Stimulated activated CD4-positive, alpha-beta T cell treated with anti-CD3 and anti-CD28 coated beads, Interleukin-1b, Interleukin-23, amount 100 ng/mL, for 4 hours (primary cell): ENCODE data around the gene DTNA.

Source experiments
- DNase-seq, 2 donors: peaks; one replicate each; pipeline ENCODE4 v3.0.0-alpha.2; 2020; ENCODE audit warnings: low read depth in 2 of 2

The DTNA gene

GRCh38 chr18:34858188-34858587, 148.1 kb downstream of the DTNA start:
- no peak for DNase-seq

- DNase-seq, result no peak
Observed at GRCh38 chr18:34859496-34859895, 149.4 kb downstream of the DTNA start.

DNA sequence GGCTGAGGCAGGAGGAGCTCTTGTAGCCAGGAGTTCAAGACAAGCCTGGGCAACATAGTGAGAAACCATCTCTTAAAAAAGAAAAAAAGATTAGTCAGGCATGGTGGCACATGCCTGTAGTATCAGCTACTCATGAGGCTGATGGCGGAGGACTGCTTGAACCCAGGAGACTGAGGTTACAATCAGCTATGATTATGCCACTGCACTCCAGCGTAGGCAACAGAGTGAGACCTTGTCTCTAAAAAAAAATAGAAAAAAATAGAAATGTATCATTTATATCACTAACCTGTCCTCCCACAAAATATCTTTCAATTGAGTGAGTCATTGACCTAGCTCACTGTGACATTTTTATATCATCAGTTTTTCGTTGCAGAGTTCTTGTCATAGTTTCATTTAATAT, 152.5 kb downstream of the DTNA start:
- no peak for DNase-seq

GRCh38 chr18:34863702-34864101, 153.6 kb downstream of the DTNA start:
- DNase-seq, result no peak

DNA sequence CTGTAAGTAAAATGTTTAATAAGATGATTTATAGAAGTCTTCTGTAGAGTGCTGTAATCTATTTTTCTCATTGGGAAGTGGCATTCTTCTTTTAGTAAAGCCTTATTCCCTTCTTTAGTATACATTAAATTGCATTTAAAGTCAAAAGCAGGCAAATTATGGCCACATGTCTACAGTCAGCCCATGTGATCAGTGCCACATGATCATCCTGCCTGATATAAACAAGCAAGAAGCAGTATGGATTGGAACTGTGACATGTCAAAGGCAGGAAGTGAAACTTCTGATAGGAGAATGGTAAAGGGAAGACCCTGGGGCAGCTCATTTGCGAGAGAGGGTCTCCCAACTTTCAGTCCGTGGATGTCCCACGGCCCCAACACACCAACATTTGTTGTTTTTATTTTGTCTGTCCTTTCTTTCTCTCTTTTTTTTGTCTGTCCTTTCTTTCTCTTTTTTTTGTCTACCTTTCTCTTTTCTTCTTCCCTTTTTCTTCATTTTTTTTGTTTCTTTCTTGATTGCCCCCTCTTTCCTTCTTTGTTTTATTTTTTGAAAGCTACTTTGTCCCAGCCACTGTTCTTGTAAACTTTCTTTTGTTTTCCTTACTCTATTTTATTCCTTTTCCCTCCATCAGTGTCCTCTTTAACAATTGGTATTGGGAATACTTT, 154.9 kb downstream of the DTNA start:
- no peak for DNase-seq

DNA sequence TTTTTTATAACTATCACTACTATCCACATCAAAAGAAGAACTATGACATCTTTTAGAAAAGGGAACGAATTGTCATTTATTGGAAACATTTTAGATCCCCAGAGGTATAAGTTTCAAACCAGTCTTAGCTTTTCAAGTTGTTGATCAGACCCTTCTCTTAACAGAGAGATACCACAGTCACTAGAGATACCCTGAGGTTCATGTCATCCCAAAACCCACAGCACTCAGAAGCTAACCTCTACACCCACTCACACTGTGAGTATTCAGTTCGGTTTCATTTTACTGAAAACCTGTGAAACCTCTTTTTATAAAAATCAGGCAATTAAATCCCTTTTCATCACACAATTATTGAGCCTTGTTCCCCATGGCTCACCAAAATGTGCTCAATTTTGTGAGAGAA, 156.2 kb downstream of the DTNA start:
- DNase-seq, result no peak

- no peak for DNase-seq
Observed at GRCh38 chr18:34866739-34867138, 156.6 kb downstream of the DTNA start.

GRCh38 chr18:34867520-34867919, 157.4 kb downstream of the DTNA start:
- no peak for DNase-seq

GRCh38 chr18:34870555-34871310, 160.6 kb downstream of the DTNA start:
- DNase-seq, result no peak

- DNase-seq, result no peak
Observed at GRCh38 chr18:34871435-34871834, 161.3 kb downstream of the DTNA start.

DNA sequence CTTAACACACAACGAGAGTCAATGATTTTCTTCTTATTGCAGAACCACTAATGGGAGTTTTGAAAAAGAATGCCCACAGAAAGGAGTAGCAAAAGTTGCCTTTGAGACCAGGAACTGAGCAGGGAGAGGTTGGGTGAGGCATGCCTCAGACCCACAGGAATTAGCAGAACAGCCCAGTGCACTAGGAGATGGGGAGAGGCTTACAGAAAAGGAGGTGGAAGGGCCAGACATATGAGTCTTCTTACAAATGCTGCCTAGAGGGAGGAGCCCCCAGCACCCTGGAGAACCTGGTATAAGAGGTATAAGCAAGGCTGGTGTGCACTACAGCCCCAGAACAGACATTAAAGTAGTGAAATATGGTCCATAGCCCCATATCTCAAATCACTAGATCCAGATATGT, 162.0 kb downstream of the DTNA start:
- no peak for DNase-seq

GRCh38 chr18:34873986-34874580, 164.0 kb downstream of the DTNA start:
- DNase-seq, result no peak

GRCh38 chr18:34875150-34875549, 165.1 kb downstream of the DTNA start:
- no peak for DNase-seq

DNA sequence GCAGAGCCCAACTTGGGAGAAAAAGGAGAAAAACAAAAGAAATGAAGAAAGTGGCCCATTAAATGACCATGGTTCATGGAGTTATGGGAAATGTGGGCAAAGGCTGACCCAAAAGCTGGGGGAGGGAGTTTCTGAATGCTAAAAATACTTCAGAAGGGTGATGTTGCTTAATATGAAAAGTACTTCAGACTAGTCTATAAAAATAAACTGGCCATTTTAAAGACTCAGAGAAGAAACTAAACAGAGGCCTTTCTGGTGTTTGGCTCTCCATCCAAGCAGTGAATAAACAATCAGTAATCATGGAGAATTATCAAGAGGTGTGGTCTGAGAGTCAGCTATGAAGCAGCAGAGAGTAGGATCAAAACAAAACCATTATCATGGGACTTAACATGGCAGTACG, 170.3 kb downstream of the DTNA start:
- no peak for DNase-seq

DNA sequence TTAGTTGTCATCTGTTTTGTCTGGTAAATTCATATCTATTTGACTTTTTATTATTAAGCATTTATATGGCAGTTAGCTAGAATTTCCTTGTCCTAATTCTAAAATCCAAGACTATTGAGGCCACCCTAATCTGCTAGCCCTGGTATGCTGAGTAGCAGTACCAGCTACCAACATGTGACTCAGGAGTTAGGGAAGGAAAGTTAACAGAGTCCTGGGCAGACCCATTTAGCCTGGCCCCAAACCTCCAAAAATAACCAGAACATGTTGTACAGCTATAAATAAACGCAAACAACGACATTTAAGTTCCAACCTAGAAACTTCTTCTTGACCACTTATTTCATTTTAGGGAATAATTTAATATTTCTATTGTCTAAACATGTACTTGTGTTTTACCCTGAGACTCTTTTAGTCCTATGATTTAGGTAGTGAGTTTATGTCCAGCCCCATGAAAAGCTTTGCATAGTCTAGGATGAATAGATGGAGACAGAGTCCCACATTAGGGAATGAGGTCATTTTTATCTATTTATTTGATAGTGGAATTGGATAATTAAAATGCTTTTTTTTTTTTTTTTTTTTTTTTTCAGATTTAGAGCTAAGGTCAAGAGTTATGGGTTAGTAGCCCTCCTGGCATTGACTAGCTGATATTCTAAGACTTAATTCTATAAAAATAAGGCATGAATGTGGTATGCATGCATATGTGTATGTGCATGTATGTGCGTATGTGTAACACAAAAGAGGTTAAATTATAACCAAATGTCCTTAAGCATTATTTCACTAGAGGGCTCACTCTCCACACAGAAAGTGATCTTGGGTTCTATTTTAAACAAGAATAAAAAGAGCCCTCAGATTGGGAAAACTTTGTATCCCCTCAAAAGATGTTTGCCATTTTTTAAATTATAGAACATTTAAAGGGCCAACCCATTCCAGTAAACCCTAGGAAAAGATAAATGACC, 171.1 kb downstream of the DTNA start:
- no peak for DNase-seq

DNA sequence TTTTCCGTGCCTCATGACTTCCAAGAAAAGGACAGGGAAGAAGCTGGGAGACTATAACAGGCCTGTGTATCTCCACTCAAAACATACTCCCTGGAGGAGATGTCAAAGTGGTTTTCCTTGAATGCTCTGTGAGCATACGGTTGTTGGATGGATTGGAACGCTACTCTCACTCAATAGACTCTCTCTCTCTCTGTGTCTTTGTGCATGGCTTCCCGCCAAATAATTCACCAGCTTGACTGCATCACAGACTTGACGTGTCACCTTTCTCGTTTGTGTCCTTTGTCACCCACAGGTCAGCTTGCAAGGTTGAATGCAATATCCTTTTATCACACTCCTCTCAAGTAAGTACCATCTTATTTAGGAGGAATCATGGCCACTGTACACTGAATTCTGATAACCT, 174.3 kb downstream of the DTNA start:
- no peak for DNase-seq

DNA sequence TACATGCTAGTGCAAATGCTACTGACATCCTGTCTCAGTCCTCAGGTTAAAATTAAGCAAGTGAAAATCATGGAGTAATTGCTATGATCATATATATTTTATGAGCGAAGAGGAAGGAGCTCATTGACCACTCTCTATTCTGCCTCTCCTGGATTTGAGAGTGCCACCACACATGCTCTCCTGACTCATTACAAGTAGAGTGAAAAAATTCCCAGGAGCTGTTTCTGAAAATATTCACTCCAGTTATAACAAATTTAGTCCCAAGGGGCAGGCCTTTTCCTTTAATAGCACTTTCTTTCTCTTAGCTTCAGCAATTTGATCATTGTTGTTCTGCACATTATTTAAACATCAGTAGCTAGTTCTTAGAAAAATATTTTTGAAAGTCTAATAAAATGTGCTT, 176.1 kb downstream of the DTNA start:
- DNase-seq, result no peak

DNA sequence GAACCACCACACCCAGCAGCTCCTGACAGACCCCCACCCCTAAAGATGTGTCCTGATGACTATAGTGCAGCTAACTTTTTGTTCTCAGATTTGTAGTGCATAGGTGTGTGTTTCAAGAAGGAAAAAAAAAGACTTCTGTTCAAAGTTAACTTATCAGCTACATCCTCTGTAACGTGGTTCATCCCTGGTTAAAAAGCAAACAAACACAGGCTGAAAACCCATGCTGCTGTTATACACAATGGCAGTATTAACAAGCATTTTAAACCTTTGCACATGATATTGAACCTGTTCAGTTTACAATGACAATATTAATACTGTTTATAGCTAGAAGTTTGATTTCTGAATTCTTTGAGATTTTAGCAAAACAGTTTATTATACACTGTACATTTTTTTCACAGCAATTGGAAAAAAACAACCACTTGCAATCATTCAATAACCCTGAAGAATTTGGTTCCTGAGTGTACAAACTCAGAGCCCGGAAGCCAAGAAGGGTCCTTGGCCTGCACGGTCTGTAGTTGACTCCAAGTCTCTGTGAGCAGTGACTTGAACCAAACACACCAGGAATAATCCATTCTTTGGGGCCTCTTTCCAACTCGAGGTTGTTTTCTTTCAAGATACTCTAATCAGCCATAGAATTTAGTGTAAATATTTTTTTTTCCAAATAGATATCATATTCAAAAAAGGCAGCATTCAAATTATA, 177.9 kb downstream of the DTNA start:
- no peak for DNase-seq

DNA sequence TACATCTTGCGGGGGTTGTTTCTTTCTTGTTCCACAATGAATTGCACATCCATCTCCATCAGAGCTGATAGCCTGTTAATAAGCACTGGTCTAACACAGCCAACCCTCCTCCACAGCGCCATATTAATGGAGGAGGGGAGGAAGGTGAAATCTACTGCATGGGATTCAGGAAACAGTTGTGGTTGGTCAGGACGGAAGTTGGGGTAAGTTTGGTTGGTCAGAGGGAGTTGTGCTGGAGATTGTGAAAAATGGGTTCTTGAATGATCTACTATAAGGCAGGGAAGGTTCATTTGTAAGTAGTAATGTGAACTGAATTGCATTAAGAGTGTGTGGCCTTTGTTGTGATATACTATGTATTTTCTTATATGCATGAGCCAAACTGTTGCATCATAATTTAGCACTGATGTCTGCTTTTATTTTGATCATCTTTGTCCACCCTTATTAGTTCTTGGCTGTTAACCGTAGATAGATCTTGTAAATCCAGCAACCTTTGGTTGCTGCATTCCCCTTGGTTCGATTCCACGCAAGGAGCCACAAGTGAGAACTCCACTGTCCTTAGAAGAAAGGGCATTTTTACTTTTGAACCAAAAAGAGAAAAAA, 180.5 kb downstream of the DTNA start:
- DNase-seq, result no peak

GRCh38 chr18:34892379-34892778, 182.3 kb downstream of the DTNA start:
- no peak for DNase-seq

- DNase-seq, result no peak
Observed at GRCh38 chr18:34893239-34893638, 183.1 kb downstream of the DTNA start.
